GM19035 (cell line): ENCODE results near the gene FERMT2.

Source experiments
- ATAC-seq: cut with Tn5 transposase; IDR thresholded peaks from one replicate; pipeline ENCODE4 v1.9.1; 2021; ENCODE audit not compliant: unreplicated experiment

Gene FERMT2

DNA sequence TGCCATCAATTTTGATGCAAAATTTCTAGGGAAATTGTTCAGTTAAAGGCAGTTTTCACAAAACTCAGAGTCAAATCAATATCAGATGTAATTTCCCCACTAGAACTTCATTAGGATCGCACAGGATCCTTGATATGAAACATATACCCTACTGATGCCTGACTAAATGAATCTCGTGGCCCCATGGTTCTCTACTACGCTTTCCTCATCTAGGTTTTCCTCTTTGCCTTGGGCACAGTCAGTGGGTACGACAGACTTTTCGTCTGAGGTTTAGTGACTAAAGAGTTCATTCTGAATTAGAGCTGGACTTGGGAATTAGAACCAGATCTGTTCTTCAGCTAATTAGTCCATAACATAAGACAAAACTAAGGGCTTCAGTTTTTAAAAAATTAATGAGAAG, 117.0 kb downstream of the FERMT2 start:
- no peak for ATAC-seq

GRCh38 chr14:52829527-52830185, 121.2 kb downstream of the FERMT2 start:
- ATAC-seq: no peak

- no peak for ATAC-seq
Measured at GRCh38 chr14:52827426-52827825, 123.4 kb downstream of the FERMT2 start.

GRCh38 chr14:52825085-52825484, 125.8 kb downstream of the FERMT2 start:
- ATAC-seq: no peak

DNA sequence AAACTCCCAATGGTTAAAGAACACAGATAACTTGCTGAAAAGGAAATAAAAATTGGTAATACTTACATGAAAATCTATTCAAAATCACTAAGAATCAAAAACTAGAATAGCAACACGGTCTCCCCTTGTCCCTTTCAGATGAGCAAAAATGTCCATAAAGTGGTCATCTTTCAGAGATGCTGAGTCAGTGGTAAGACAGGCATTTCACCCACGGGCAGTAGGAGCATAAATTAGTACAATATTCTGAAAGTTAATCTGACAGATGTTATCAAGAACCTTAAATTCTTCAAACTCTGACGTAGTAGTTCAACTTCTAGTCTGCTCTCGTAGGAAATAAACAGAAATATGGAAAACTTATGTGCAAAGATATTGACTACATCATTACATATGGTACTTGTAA, 126.4 kb downstream of the FERMT2 start:
- no peak for ATAC-seq

DNA sequence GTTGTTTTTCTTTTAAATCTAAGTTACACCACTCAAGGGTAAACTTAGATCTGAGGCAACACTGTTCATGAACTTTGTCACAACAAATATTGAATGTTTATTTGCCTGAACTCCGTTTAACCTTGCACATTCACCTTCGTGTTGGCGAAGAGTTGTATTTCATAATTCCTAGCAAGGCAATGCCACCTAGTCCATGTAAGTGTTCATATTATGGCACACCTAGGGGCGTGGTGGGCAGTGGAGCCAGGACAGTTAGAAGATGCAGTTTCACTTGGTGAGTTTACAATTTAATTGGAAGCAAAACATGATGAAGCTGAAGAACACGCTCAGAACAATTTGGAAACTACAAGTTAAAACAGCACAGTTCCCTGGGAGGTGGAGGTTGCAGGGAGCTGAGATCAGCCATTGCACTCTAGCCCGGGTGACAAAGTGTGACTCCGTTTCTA, 129.0 kb downstream of the FERMT2 start:
- no peak for ATAC-seq

DNA sequence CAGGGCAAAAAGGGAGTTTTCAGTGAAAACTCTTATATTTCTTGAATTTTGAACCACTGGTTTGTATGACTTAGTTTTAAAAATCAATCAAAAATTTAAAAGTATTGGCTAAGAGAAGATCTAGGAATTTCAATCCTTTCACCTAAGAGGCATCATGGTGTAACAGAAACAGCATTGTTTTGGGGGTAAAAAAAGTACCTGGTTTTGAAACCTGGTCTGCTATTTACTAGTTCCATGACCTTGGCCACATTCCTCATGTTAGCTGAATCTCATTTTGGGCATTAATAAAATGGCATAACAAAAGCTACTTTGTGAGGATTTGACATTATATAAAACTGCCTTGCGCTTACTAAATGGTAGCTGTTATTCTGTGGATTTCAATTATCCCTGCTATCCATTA, 142.7 kb downstream of the FERMT2 start:
- no peak for ATAC-seq
